T-helper 22 cell (primary cell): Measurements from ENCODE around the gene ETV3.
"Not testable (repeated sequence)": the region's sequence is repeated elsewhere in the genome, so short reads cannot be mapped to it uniquely, and the experiment has no call there.

ENCODE experiments used
- DNase-seq: peaks from one replicate; pipeline ENCODE4 v3.0.0-alpha.2; 2020; ENCODE audit warnings: low read depth

The ETV3 gene

DNA sequence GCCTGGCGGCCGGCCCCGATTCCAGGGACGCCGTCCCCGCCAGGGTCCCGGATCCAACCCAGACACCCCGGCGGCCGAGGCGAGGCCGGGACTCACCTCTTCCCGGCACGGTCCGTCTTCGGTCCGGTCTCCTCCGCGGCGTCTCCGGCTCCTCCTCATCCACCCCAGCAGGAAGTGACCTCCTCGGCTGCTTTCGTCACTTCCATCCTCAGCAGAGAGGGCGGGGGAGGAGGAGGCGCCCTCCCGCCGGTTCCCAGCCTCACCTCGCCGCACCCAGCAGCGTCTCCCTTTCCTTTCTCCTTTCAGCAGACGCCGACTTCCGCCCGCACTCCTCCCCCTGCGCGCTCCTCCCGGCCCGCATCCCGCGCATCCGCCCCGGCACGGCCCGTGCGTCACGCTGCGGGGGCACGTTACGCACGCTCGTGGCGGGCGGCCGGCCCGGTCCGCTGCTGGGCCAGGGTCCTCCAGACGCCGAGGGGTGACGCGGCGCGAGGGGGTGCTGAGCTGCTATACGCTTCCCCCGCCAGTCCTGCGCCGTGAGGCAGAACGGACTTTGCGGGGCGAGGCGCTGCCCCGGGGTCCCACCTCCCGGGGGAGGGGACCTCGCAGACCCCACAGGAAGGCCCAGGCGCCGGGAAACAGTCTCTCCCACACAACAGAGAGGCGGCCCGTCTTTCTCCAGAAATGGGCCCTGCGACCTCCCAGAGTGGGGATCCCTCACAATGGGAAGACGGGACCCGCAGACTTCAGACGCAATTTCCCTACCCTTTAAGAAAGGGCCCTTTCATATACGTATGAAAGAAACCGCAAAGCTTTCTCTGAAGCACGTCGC, at the start of gene ETV3:
Gene ETV3, minus strand, starts transcription at position 176 of the 832 bp plus-strand sequence. CDS start 2,043 bp downstream, outside the sequence.
- DNase-seq, result peak; percentile 89

DNA sequence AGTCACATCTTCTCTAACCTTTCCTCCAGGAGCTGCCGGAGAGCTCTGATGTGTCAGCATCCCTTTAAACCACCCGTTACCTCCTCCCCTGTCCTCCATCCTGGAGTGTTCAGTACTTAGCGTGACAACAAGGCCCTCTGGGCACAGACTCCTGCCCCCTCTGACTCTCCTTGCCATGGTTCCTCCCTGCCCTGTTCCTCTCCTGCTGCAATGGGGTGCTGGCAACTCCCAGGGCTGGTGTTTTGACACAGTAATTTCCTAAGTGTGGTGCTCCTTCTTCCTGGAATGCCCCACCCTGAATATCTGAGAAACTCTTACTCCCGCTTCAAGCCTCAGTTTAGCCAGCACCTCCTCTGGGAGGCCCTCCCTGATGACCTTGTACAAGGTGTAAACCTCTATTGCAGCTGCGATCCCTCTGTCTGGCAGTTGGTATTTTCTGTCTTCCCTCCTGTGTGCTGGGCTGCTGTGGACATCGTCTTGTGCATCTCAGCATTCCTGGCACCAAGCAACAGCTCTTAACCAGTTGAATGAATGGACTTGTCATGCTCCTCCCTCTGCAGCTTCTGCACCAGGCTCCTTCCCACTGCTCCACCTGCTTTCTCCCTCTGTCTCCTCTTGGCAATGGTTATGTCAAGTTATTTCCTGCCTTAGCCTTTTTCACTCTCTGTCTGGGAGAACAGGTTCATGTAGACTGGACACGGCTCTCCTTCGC, 48.2 kb upstream of the ETV3 start:
- DNase-seq, result no peak

- no peak for DNase-seq
These were observed 45.7 kb upstream of the ETV3 start for GRCh38 chr1:157183870-157184269.

GRCh38 chr1:157182371-157182770, 44.2 kb upstream of the ETV3 start:
- DNase-seq, result not testable (repeated sequence)

DNA sequence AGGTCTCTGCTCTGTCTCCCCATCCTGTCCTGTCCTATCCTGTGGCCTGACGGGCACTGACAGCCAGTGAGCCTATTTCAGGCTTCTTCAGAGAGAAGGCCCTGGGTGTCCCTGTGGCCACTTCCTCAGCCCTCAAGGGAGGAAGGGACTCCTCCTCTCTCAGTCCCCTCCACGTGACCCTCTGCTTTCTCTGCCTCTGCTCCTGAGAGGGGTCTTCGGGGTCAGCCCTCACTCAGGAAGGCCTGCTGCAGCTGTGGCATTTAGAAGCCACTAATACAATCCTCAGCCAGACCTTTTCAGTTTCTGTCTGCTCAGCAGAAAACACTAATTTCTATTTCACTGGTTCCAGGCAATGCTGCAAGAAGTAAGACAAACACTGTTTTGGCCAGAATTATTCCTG, 43.6 kb upstream of the ETV3 start:
- no peak for DNase-seq

DNA sequence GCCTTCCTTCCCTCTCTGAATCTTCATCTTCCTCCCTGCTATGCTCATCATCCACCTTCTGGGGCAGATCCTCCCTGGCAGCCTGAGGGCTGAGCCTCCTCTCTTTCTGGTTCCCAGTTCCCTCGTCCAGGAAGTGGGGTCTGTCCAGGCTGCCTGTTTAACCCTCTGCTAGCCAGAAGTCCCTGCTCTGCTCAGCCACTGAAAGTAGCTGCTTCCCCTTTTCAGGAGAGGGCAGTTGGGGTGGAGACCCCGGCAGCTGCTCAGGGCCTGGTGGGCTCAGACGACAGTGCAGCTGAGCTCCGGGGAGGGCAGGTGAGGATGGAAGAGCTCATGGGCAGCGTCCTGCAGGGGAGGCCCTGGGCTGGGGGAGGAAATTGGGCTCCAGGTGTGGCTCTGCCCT, 43.1 kb upstream of the ETV3 start:
- DNase-seq, result no peak

DNA sequence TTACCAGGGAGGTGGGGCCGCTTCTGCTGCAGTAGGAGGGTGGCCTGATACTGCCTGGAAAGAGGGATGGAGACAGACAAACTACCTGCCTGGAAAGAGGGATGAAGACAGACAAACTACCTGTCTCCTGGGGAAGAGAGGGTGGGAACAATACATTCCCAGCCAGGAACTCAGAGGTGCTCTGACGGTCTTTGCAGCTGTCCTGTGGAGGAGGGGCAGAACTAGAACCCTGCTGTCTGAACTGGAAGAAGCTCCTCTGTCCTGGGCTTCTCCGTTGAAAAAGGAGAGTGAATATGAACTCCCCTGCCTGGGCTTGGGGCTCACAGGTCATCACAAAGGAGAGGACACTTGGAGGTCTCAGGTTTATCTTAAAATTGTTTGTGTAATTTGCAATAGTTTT, 40.3 kb upstream of the ETV3 start:
- no peak for DNase-seq

DNA sequence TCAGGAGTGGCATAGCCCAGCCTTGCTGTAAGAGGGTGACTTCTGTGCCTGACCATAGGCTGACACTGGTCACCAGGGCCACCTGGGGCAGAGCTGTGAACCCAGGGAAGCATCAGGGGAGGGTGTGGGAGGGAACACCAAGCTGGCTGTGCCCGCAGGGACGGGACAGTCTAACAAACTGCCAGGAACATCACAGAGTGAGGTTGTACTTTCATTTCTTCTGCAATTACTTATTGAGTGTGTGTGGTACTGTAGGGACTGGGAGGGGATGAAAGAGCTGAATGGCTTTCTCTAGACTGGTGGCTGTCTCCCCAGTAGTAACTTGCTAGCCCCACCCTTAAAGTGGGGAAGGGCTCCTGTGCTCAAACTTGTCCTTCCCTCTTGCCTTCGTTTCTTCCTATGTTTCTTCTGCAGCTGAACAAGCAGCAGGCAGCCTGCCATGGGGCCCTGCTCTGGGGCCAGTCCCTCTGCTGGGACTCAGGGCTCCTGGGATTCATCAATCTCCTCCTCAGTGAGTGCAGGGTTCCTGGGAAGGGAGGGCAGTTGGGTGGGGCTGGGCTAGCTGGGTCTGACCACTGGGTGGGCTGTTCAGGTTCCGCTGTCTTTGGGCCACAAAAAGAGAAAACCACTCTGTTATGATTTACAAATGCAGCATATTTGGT, 39.7 kb upstream of the ETV3 start:
- no peak for DNase-seq

GRCh38 chr1:157176591-157177121, 38.5 kb upstream of the ETV3 start:
- no peak for DNase-seq

DNA sequence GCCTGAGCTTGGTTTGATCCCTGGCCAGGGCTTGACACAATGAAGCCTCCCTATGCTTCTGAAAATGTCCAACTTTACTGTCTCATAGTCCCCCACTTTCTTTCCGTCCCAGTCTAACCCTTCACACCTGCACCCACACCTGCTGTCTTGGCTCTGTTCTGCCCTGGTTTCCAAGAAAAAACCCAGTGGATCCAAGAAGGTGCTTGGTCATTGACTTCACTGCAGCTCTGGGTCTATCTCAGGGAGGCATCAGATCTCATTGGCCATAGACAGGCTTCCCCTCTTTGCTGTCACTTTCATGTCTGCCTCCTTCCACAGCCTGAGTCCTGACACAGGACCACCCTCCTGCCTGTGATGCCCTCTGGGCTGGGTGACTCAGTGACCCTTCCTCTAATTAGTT, 37.8 kb upstream of the ETV3 start:
- DNase-seq, result no peak

- DNase-seq, result no peak
These were observed 35.8 kb upstream of the ETV3 start for GRCh38 chr1:157173900-157174410.

- DNase-seq, result not testable (repeated sequence)
These were observed 35.0 kb upstream of the ETV3 start for GRCh38 chr1:157173241-157173640.

GRCh38 chr1:157172591-157172990, 34.4 kb upstream of the ETV3 start:
- DNase-seq, result not testable (repeated sequence)

- not testable (repeated sequence) for DNase-seq
These were observed 33.8 kb upstream of the ETV3 start for GRCh38 chr1:157171903-157172503.

GRCh38 chr1:157170677-157171515, 32.7 kb upstream of the ETV3 start:
- no peak for DNase-seq

DNA sequence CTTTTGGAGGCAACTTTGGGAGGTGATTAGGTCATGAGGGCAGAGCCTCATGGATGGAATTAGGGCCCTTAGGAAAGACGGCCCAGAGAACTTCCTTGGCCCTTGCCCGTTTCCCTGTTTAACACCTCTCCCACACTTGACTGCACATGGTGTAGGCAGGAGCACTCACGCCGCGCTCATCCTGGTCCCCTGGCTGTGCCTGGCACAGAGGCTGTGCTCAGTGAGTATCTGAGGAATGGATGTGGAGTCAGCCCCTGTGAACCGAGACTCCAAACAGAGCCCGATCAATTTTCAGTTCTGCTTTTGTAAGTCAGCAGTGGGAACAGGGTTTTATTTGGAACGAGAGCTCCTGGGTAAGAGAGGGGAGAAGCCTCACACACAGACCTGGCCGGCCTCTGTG, 29.8 kb upstream of the ETV3 start:
- DNase-seq, result no peak

- DNase-seq, result no peak
These were observed 29.2 kb upstream of the ETV3 start for GRCh38 chr1:157167437-157167836.

GRCh38 chr1:157166590-157166989, 28.4 kb upstream of the ETV3 start:
- DNase-seq, result no peak

GRCh38 chr1:157163273-157164127, 25.3 kb upstream of the ETV3 start:
- peak; percentile 25 for DNase-seq

GRCh38 chr1:157162345-157162744, 24.1 kb upstream of the ETV3 start:
- no peak for DNase-seq
